HG02852 (cell line): ENCODE measurements around the gene OPRD1.
"Not testable (repeated sequence)": the region's sequence is repeated elsewhere in the genome, so short reads cannot be mapped to it uniquely, and the experiment has no call there.

Experiments
- ATAC-seq: cut with Tn5 transposase; IDR thresholded peaks from one replicate; pipeline ENCODE4 v1.9.1; 2021; ENCODE audit warnings: mild to moderate bottlenecking, moderate library complexity; ENCODE audit not compliant: unreplicated experiment

Gene OPRD1

DNA sequence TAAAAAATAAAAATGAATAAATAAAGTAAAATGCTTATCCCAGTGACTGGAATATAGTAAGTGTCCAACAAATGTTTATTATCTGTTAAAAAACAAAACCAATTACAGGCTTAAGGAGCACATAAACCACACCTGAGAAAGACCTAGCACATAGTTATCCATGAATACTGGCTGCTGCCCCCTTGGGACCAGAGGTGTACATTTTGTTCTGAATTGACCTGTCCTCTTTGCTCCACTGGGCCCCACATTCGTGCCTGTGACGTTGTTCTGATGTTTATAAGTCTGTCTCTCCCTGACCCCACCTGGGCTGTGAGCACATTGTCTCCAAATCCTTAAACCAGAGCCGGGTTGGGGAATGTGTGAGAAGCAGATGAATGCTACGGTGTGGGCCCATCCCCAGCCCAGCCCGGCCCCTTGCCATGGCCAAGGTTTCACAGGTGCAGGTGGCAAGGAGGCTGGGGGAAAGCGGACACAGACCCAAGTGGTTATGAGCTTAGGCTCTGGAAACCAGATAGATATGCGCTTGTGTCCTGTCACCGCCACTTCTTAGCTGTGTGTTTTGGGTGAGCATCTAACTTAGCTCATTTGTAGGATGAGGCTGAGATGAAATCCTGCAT, 29.1 kb downstream of the OPRD1 start:
- no peak for ATAC-seq

DNA sequence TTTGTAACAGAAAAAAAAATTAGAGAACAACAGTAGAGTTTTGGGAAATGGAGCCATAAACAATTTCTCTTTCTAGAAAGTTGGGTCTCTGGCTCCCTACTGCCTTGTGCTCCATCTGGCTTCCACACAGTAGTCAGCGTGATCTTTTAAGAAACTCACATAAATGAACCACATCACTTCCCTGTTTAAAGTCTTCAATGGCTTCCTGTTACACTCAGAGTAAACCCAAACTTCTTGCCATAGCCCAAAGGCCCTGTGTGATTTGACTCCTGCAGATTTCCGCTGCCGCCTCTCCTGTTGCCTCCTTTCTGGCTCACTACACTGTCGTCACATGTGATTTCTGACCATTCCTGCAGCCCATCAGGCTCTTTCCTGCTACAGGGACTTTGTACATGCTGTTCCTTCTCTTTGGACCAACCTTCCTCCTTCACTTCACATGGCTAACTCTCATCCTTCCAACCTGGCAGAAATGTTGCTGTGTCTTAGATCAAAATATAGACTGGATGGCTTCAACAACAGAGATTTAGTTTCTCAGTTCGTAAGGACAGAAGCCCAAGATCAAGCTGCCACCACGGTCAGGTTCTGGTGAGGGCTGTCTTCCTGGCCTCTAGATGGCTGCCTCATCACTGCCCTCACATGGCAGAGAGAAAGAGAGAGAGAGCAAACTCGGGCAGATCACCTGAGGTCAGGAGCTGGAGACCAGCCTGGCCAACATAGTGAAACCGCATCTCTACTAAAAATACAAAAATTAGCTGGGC, 34.0 kb downstream of the OPRD1 start:
- no peak for ATAC-seq

DNA sequence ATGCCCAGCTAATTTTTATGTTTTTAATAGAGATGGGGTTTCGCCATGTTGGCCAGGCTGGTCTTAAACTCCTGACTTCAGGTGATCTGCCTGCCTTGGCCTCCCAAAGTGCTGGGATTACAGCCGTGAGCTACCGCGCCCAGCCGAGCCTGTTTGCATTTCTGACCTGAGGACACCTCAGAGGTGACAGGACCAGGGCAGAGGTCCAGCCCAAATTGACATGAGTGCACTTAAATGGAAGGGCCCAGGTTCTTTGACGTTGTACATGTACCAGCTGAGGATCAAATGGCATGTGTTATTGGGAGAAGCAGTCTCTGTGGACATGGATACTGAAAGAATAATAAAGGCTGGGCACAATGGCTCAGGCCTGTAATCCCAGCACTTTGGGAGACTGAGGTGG, 35.2 kb downstream of the OPRD1 start:
- ATAC-seq, result not testable (repeated sequence)

DNA sequence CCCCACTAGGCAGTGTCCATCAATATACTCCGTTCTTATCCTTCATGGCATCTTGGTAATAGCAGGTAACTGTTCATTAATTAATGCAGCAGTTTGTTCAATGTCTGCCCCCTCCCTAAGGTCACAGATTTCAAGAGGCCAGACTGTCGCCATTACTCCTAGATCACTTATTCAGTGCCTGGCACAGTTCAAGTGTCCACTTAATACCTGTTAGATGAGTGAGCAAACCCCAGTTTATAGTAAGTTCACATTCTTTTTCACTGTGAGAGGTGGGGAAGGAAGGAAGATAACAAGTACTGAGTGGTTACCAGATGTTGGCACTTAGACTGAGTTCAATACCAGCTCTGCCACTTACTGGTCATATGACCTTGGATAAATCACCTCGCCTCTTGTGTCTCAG, 36.4 kb downstream of the OPRD1 start:
- no peak for ATAC-seq

DNA sequence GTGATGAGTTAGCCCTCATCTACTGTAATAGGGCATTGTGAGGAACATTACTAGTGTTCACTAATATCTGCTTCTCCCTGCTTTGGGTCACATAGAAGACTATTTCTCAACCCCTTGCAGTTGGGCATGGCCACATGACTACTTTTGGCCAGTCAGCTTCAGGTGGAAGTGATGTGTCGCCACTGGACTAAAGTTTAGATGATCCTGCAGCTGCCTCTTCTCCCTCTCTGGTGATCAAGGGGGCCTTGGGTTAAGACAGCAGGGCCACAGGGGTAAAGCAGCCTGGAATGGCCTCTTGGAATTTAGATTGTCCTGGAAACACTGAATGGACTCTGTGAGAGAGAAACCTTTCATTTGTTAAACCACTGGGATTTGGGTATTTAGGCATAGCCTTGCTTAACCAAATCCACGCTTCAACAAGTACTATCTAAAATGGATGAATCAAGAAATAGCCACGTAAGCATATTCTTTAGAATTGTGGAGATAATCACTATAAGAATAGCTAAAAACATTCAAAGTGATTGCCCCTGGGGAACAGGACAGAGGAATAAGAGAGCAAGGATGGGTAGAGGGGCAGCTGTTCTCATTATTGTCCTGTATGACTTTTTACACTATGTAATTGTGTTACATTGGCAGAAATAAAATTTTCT, 41.2 kb downstream of the OPRD1 start:
- ATAC-seq, result no peak

DNA sequence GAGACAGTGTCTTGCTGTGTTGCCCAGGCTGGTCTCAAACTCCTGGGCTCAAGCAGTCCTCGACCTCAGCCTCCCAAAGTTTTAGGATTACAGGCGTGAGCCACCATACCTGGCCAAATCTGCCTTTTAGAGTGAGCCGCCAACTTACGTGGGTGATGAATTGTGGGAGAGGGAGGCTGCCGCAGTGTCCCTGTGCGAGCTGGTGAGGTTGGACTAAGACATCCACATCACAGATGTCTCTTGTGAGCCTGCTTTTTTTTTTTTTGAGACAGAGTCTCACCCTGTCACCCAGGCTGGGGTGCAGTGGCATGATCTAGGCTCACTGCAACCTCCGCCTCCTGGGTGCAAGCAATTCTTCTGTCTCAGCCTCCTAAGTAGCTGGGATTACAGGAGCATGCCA, 42.4 kb downstream of the OPRD1 start:
- not testable (repeated sequence) for ATAC-seq

DNA sequence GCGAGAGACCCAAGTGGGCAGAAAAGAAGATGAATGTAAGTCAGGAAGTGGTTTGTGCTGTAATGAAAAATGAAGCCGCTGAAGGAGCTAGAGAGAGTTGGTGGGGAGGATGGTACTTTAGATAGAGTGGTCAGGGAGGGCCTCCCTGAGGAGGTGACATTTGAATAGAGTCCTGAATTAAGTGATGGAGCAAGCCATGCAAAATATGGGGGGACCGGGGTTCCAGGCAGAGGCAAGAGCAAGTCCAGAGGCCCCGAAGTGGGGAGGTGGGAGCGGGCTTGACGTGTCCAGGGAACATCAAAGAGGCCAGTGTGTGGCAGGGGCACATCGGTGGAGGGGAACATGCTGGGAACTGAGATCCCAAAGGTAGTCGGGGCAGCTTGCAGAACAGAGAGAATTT, 43.1 kb downstream of the OPRD1 start:
- no peak for ATAC-seq

DNA sequence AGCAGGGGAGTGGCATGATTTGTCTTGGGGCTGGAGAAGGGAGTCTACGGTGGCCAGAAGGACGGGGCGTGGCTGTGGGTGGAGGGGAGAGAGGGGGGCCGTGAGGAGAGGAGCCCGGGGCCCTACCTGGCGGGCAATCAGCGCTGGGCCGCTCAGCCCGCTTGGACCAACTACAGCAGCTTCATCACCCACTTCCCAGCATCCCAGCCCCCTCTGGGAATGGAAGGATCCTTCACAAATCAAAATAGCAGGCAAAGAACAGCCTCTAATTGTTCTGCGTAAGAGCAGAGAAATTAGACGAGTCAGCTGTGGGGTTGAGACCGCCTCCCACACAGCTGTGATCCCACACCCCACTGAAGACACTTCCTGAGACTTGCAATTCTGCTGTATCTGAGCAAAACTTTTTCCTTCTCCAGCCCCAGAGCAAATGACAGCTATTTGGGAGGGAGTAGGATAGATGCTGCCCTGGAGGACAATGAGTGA, 43.5 kb downstream of the OPRD1 start:
- ATAC-seq, result no peak

DNA sequence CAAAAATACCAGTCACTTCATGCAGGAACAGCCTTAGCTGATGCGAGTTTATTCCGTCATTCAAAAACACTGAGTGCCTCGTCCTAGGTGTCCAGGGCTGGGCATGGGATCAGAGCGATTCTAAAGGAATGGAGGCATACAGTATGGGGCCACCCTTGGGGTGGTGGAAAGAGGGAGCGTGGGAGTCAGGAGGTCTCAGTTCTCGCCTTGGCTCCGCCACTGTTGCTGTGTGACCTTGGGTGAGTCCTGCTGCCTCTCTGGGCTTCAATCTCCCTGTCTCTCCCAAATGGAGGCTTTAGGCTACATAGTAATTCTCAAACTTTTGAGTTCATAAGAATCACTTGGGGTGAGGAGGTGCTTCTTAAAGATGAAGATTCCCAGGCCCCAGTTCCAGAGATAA, 44.0 kb downstream of the OPRD1 start:
- no peak for ATAC-seq

DNA sequence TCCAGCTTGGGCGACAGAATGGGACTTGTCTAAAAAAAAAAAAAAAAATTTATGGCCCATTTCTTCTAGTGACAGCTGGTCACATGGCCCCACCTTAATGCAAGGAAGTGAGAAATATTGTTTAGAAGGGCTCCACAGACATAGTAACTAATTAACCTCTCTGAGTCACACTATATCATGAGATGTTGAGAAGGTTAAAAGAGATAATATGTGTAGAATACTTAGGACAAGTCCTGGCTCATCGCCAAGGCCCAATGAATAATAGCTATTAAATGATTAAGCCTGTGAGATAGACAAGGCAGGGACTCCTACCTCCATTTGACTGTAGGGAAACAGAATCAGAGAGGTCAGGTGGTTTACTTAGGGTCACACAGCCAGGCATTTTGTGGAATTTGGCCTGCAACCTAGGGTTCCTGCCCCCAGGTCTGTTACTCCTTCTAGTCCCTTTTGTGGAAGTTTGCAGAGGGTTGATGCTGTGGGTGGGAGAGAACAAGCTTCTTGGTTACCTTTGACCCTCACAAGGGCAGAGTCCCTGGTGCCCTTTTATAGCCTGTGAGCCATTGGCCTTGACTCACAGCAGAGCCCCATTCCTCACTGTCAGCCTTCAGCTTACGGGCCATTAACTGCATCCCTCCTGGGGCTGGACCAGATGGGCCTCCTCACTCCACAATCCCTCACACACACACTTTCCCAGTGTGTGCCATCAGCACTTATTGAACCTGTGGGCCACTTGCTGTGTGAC, 48.5 kb downstream of the OPRD1 start:
- ATAC-seq, result no peak

DNA sequence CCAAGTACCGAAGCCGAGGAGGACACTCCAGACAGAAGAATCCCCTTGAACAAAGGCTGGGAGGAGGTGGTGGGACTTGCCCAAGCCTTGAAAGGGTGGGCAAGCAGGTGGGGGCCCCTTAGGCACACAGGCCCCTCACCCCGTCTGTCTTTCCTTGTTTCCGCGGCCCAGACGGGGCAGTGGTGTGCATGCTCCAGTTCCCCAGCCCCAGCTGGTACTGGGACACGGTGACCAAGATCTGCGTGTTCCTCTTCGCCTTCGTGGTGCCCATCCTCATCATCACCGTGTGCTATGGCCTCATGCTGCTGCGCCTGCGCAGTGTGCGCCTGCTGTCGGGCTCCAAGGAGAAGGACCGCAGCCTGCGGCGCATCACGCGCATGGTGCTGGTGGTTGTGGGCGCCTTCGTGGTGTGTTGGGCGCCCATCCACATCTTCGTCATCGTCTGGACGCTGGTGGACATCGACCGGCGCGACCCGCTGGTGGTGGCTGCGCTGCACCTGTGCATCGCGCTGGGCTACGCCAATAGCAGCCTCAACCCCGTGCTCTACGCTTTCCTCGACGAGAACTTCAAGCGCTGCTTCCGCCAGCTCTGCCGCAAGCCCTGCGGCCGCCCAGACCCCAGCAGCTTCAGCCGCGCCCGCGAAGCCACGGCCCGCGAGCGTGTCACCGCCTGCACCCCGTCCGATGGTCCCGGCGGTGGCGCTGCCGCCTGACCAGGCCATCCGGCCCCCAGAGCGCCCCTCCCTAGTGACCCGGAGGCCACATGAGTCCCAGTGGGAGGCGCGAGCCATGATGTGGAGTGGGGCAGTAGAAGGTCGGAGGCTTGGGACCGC, 50.8 kb downstream of the OPRD1 start:
- no peak for ATAC-seq

DNA sequence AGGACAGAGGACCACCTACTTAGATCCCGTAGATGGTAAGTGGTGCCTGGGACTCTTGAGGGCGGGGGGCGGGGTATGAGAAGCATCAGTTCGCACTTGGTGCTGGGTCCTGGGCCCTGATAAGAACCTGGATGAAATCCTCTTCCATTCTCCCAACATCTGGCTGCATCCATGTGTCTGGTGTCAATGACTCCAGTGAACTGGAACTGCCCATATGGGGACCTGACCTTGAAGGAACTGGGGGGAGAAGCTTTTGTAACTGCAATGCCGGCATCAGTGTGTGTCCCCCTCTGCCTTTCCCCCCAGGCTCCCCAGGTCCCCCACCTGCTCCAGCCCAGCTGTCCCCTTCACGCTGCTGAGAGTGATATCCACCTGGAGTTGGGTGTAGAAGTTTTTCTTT, 52.7 kb downstream of the OPRD1 start:
- ATAC-seq, result no peak

DNA sequence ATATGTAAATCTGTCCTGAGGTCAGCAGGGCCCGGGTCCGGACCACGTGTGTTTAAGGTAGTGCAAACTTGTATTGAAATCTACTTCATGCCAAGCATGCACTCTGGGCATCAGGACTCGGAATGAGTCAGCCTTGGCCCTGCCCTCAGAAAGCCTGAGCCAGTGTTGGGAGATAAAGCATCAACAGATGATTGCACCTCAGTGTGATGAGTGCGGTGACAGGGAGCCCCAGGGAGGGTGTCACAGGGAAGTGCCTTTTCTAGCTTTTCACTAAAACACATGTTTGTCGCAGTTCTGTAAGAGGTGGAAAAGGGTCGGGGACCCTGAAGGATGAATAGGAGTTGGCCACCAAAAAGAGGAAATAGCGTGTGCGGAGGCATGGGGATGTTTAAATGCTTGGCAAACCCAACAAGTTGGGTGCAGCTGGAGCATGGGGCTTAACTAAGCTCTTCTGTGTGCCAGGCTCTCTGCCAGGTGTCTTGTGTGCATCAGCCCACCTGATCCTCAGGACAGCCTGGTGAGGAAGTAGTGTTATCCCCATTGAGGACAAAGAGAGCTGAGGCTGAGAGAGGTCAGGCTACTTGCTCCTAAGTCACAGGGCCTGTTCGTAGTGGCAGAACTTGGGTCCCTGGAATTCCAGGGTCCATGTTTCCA, 54.2 kb downstream of the OPRD1 start:
- no peak for ATAC-seq

DNA sequence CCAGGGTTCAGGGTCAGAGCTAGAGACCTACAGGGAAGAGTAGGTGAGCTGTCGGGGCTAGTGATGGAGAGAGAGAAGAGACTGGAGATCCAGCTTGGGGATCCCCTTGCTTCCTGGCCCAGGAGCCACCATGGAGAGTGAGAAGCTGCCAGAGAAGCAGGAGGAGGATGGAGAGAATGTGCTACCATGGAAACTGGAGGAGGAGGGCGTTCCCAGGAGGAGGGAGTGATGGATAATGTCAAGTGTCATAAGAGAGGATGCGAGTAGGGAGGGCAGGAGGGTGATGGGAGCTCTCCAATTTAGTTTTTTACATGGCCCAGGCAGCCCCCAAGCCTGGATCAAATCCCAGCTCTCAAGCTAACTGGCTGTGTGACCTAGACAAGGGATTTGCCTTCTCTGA, 55.9 kb downstream of the OPRD1 start:
- no peak for ATAC-seq

DNA sequence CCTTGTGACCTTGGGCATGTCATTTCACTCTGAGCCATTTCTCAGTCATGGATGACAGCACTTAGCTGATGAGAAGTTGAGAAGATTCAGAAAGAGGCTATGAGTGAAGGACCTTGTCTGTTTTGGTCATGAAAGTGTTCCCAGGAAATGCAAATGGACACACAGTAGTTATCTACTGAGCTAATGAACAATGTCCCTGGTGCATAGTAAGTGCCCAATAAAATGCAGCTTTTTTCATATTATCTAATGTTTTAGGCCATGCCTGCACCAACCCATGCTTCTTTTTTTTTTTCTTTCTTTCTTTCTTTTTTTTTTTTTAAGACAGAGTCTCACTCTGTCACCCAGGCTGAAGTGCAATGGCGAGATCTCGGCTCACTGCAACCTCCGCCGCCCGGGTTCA, 58.0 kb downstream of the OPRD1 start:
- no peak for ATAC-seq

DNA sequence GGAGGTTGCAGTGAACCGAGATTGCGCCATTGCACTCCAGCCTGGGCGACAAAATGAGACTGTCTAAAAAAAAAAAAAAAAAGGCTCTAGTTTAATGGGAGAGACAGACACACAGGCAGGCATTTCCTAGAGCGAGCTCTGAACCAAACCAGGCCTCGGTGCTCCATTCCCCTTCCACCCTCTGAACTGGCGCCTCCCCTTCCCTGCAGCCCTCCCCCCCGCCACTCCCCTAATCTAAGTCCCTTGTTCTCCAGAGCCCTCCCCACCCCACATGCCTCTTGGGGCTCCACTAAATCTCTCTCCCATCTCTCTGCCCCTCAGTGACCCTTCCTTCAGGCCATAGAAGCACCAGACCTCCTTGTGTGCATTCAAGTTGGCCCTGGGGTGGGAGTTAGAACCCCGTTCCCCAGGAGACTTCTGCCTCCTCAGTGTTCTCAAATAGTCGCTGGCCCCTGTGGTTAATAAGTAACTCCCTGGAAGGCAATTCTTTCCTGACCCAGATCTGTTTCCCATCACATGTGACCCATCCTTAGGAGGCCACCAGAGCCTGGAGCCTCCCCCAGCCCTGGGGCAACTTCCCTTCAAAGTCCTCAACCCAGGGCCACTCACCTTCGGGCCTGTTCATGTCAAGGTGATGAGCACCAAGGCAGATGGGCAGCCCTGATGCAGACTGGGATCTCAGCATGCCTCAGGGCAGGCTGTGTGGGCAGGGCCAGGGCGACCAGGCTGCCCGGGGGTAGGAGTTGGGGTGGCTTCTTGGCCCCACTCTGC, 59.8 kb downstream of the OPRD1 start:
- no peak for ATAC-seq

DNA sequence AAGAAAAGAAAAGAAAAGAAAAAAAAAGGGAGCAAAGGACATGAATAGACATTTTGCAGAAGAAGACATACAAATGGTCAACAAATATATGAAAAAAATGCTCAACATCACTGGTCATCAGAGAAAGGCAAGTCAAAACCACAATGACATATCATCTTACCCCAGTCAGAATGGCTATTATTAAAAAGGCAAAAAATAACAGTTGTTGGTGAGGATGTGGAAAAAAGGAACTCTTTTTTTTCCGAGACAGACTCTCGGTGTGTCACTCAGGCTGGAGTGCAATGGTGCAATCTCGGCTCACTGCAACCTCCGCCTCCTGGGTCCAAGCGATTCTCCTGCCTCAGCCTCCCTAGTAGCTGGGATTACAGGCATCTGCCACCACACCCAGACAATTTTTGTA, 63.2 kb downstream of the OPRD1 start:
- not testable (repeated sequence) for ATAC-seq

DNA sequence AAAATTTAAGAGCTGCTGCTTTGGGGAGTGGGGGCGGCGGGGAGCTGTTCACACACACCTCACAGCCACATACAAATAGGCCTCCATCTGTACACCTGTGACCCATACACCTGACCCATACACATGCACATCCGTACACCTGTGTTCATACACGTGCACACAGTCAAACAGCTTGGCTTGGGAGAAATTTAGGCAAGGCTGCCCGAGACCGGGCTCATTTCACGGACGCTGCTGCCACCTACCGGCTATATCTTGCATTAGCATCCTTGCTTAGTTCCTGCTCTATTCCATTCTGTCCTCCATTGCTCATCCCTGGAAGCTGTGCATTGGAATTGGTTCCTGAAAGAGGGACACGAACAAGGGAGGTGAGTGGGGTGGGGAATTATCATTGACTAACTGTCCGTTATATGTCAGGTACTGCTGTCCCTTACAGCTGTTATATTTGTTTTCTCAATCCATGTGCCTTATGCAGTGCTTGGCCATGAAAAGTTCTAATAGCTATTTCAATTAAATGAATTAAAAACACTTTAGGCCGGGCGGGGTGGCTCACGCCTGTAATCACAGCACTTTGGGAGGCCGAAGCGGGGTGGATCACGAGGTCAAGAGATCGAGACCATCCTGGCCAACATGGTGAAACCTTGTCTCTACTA, 65.3 kb downstream of the OPRD1 start:
- ATAC-seq, result no peak

DNA sequence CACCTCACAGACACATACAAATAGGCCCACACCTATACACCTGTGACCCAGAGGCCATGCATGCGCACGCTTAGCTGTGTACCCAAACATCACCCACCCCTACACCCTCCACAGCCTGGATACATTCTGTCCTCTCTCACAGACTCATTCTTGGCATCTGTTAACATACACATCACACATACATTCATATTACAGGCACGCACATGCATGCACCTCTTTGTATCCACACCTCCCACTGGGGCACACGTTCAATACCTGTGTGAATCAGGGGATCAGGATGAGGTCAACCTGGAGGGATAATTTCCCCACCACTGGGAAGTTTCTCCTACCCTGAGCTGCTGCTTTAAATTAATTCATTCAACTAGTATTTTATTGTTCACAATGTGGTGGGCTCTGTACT, 66.8 kb downstream of the OPRD1 start:
- no peak for ATAC-seq
